Measurements from ENCODE around the gene CFAP91.

- TF ChIP-seq CTCF (IDR thresholded peaks at IDR 0.05) (no peak), POLR2AphosphoS5 (IDR thresholded peaks at IDR 0.05) (no peak), POLR2A (IDR thresholded peaks at IDR 0.05) (no peak)
Measured at GRCh38 chr3:119745942-119746341, 43.1 kb downstream of the CFAP91 start.

Data from suprapubic skin (tissue), 4 donors.